HG02678 (cell line): ENCODE results near the gene CAMTA1.

Experiments used
- ATAC-seq: cut with Tn5 transposase; IDR thresholded peaks from one replicate; pipeline ENCODE4 v1.9.1; 2021; ENCODE audit warnings: mild to moderate bottlenecking, moderate library complexity; ENCODE audit not compliant: unreplicated experiment

Gene CAMTA1

DNA sequence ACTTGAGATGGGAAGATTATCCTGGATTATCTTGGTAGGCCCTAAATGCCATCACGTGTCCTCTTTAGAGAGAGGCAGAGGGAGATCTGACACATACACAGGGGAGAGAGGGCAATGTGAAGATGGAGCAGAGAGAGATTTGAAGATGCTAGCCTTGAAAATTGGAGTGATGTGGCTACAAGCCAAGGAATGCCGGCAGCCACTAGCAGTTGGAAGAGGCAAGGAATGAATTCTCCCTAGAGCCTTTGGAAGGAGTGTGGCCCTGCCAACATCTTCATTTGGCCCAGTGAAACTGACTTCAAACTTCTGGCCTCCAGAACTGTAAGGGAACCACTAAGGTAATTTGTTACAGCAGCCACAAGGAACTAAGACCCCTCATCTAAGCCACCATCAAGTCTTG, 8.9 kb upstream of the CAMTA1 start:
- no peak for ATAC-seq

DNA sequence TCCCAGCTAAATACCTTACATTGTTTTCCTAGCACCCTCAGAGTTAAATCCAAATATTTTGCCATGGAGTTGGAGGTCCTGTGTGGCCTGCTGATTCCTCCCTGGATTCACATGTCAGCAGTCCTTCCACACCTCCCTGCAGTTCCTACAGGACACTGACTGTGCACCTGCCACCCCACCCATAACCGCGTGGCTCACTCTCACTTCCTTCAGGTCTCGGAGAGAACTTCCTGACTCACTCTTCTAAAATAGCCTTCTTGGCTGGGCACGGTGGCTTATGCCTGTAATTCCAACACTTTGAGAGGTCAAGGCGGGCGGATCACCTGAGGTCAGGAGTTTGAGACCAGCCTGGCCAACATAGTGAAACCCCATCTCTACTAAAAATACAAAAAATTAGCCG, 8.4 kb upstream of the CAMTA1 start:
- no peak for ATAC-seq

DNA sequence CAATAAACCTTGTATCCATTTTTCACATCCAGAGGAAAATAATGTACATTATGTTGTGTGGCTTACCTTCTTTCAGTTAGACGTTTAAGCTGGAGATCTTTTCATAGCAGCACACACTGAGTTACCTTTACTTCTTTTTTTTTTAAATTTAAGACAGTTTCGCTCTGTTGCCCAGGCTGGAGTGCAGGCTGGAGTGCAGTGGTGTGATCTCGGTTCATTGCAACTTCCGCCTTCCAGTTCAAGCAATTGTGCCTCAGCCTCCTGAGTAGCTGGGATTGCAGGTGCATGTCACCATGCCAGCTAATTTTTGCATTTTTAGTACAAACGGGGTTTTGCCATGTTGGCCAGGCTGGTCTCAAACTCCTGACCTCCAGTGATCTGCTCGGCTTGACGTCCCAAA, 7.4 kb upstream of the CAMTA1 start:
- ATAC-seq = no peak

DNA sequence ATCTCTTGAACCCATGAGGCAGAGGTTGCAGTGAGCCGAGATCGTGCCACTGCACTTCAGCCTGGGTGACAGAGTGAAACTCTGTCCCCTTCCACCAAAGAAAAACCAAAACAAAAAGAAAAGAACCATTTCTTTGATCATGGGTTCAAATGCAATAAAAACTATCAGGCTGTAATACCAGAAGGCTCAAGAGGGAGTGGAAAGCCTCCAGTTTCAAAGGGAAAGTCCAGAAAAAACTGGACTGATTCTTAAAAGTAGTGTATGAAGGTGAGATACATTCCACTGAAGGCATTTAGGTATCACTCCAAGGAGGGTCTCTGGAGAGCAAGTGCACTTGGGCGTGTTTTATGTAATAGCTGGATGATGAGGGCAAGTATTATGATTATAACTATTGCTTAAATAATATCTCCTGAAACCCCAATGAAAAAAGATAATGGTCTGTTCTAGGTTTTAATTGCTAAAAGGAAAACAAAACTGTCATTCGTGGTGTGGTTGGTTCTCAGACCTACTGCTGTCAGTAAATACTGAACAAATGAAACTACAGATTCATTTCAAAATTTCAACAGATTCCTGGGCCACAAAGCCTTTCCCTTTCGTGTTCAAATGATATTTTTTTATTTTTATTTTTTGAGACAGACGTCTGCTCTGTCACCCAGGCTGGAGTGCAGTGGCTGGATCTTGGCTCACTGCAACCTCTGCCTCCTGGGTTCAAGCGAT, 6.0 kb upstream of the CAMTA1 start:
- ATAC-seq = no peak

DNA sequence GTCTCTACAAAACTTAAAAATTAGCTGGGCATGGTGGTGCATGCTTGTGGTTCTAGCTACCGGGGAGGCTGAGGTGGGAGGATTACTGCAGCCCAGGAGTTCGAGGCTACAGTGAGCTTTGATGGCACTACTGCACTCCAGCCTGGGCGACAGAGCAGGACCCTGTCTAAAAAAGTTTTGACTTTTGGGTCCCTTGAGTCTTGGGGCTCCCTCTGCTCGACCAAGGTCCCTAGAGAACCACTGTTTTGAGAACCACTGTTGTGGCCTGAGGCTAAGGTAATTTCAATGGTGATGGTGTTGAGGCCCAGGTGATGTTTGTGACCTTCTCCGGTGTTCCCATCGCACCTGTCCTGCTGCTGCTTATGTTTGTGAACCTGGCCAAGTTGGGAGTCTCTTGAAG, 3.1 kb upstream of the CAMTA1 start:
- no peak for ATAC-seq

DNA sequence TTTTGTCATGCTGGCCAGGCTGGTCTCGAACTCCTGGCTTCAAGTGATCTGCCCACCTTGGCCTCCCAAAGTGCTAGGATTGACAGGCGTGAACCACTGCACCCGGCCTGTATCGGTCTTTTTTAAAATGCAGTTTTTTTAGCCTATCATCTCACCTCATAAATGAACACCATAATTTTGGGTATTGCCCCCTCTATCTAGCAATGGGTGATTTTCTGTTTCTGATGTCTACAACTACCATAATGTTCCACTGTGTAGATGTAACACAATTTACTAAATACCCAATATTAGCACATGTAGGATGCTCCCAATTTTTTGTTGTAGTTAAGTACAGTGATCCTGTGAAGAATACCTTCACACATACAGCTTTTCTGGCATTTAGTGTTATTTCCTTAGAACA, 2.0 kb upstream of the CAMTA1 start:
- no peak for ATAC-seq

DNA sequence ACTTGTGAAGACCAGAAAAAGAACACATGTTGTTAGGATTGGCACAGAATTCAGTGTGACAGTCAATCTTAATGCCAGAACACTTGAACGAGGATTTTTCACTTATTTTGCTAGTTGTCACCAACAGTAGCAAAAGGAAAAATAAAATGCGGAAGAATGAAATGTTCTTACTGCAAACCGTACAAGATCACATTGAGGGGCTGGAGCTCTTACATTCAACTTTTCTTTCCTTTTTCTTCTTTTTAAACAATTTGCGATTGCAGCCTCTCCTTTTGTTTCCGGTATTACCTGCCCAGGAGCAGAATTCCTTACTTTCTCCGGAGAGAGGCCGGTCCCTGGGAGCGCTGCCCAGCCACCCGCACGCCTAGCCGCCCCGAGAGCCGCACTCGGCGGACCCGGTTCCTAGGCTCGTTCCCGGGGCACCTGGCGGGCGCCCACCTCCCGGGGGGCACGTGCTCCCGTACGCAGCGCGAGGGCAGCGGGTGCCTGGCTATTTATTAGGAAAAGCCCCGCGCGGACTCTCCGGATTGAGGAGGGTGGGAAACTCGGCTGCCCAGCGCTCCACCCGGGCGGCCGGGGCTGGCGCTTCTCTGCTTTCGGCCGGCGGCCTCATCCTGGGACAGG, 1.2 kb upstream of the CAMTA1 start:
- peak; percentile 0 for ATAC-seq

DNA sequence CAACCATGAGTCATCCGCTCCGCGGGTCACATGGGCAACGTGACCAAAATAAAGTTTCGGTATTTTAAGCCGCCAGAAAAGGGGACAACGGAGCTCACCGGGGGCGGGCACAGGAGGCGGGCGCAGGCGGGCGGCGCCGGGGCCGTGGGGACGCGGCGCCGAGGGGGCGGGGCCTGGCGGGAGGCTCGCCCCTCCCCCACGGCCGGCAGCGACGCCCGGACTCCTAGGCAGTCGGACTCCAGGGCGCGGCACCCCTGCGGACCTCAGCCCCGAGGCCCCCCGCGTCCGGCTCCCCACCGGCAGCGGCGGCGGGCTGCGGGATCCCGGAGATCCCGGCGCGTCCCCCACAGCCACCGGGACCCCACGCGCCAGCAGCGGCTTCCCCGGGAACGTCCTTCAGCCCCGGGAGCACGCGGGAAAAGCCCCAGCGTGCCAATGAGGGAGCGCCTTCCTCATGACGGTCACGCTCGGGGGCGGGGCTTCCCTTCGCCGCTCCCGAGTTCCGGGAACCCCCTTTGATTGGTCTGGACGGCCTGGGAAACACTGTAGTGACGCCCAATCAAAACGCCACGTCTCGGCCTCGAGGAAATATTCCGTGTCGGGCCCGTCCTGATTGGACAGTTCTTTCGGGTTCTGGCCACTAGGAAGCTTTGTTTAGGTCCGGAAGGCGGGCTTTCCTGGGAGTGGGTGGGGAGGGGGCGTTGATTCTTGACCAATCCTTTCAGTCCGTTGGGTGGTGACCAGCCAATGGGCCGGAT, 515 bp upstream of the CAMTA1 start:
- peak; percentile 73 for ATAC-seq

DNA sequence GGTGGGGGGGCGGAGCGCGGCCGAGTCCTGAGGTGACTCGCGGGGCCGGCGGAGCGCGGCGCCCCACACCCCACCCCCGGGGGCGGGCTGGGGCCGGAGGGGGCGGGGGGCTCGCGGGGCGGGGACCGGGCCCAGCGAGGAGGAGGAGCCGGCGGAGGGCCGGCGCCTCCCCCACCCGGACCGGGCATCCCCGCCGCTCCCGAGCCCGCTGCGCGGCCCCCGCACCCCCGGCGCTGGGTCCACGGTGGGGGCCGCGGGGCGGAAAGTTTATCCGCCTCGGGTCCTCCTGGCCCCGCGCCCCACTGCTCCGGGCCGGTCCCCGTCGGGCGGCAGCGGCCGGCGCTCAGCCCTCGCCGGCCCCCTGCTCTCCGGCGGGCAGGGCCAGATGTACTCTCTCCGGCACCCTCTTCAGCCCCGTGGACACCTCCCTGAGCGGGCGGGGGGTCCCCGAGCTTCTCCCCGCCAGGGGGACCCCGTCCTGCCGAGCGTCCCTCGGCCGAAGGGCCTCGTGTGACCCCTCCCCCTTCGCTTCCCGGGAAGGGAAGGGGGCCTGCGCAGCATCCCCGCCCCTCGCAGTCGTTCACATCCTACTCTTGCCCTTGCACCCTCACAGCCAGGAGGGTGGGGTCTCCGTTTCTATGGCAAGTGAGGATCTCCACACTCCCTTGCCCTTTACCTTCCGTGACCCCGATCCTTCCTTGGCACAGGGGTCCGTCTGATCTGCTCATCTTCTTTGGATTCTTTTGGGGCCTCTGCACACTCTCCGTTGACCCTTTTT, 663 bp downstream of the CAMTA1 start:
- no peak for ATAC-seq

DNA sequence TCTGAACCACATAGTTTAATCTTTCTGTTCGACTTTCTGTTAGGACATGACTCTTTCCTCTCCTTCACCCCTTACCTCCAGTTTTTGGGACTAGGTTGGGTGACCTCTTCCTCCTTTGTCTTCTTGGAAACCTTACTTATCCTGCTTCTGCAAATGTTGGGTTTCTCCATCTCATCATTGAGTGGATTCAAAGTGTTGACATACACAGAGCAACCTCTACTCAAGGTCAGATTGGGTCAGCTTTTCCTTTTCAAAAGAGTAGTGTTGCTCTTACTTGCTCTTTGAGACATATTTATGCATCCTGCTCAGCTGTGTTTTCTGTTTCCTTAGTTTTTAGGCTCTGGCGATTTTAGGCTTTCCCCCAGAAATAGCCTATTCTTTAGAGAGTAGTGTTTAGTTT, 3.7 kb downstream of the CAMTA1 start:
- no peak for ATAC-seq

DNA sequence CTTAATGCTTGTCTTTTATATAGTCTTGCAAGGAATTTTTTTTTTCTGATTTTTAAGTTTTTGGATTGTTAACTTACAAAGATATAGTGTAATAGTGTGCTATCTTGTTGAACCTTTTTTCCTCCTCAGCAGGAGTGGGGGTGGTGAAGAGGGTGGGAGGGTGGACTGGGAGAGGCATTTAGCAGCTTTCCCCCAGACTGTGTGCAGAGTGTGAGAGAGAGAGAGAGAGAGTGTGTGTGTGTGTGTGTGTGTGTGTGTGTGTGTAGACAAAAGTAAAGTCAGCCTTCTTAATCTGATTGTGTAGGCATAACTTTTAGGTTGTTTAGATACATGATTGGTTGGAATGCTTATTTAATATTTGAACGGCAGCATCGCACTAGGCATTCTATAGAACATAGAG, 4.9 kb downstream of the CAMTA1 start:
- ATAC-seq = no peak

DNA sequence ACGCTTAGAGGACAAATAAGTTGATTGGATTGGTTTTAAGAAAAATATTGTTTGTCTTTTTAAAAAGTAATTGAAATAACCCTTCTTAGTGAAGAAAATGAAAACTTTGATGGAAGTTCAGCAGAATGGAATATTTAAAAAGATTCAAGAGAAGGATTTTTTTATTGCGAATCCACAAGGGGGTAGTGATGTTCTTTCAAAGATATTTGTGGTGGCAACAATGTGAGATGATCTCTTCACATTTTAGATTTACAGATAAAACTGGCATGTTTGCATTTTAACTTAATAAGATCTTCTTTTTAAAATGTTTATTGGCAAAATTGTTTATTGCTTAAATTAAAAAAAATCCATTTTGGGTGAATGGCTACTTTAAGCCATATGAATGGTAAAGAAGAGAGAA, 8.9 kb downstream of the CAMTA1 start:
- ATAC-seq = no peak

DNA sequence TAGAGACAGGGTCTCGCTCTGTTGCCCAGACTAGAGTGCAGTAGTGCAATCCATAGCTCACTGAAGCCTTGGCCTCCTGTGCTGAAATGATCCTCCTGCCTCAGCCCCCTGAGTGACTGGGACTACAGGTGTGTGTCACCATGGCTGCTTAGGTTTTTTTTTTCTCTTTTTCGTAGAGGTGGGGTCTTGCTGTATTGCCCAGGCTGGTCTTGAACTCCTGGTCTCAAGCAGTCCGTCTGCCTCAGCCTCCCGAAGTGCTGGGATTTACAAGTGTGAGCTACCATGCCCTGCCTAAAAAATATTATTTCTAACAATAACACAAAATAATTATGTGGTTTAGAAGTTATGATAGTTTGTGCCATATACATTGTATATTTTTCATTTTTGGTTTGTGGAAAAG, 9.9 kb downstream of the CAMTA1 start:
- ATAC-seq = no peak

DNA sequence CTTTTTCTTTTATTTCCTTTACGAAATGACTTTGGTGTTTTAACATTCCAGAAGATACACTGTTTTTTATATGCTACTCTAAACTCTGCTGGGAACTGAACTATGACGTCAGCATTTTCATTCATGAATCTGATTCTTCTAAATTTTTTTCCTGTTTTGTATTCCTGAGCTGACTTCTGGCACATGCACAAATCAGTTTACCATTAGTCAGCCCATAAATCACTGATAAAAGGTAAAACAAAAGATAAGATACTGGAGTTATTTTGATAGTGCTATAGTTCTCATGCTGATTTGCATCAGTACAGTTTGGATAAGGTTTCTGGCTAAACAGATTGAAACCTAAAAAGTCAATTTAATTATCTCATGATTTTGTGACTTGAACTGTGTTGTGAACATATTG, 10.4 kb downstream of the CAMTA1 start:
- no peak for ATAC-seq

DNA sequence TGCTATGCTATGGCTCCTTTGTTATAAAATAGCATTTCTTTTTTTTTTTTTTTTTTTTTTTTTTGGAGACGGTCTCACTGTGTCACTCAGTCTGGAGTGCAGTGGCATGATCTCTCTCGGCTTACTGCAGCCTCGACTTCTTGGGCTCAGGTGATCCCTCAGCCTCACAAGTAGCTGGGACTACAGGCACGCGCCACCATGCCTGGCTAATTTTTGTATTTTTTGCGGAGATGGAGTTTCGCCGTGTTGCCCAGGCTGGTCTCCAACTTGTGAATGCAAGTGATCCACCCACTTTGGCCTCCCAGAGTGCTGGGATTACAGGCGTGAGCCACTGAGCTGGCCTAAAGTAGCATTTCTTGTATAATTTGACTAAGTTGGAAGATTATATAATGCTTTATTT, 10.8 kb downstream of the CAMTA1 start:
- ATAC-seq = no peak

DNA sequence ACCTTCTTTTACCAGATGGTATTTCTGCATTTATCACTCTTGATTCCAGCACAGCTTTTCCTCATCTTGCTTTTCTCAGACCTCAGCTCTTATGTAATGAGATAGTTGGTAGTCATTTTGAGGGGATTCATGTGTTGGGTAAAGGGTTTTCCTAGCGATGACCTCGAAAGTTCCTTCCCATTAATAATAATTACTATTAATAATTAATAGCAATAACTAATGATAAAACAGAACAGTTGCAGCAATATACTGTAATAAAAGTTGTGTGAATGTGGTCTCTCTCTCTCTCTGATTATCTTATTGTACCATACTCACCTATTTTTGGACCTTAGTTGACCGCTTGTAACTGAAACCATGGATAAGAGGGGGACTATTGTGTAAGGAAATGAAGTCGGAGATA, 14.2 kb downstream of the CAMTA1 start:
- no peak for ATAC-seq

DNA sequence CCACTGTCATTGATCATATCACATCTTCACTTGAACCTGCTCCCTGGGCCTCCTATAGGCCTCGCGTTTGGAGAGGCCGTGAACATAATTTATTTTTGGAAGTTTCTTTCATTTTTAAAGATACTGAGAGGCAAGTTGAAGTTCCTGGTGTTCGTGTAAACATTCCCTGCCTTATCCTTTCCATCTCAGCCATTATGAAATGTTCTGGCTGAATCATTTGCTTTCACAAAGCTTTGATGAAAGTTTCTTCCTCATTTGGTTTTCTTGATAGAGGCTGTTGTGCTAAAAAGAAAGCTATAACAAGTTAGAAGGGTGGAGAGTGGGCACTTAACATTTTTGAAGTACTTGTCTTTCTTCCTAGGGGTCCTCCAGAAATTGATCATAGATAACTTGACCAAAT, 15.5 kb downstream of the CAMTA1 start:
- no peak for ATAC-seq

DNA sequence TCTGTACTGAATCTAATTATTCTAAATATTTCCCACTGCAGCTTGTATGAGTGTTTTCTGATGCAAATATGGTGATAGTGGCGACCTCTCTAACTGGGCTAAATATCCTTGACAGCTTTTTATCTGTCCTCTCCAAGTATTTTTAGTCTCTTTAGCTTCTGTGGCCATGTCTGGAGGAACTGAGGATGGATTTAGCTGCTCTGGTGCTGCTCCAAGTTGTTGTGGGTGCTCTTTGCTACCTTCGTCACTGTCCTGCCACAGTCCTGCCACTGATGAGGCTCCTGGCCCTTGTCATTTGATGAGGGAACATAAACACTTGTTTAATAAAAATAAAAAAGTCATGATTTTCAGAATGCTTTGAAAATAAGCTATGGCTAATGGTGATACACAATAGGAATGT, 15.9 kb downstream of the CAMTA1 start:
- no peak for ATAC-seq

DNA sequence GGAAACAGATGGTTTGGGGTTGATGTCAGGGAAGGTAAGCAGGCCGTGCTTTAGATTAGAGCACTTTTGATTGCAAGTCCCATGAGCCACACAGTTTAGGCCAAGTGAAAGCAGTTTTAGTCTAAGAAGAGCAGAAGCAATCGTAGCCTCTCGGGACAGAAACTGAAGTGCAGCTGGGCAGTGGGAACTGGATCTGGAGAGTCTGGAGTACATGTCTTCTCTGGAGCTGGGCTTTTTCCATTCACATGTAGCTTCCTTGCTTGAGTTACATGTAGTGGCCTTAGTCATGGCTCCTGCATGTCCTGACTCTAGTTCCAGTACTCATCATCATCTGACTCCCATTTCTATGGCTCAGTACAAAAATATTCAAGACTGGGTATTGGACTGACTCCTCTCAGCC, 16.7 kb downstream of the CAMTA1 start:
- ATAC-seq = no peak

DNA sequence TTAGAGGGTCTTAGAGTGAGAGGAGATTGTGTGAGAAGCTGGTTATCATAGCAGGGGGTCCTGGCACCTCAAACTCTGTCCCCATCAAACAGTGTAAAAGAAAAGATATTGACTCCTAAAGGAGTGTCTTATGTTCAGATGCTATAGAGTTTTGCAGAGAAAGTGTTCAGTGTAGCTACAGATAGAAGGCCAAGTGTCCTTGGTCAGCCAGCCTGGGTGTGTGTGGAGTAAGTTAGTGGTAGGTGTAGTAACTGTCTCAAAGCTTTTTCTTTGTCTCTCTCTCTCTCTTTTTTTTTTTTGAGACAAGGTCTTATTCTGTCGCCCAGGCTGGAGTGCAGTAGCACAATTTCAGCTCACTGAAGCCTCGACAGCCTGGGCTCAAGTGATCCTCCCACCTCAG, 17.2 kb downstream of the CAMTA1 start:
- no peak for ATAC-seq

DNA sequence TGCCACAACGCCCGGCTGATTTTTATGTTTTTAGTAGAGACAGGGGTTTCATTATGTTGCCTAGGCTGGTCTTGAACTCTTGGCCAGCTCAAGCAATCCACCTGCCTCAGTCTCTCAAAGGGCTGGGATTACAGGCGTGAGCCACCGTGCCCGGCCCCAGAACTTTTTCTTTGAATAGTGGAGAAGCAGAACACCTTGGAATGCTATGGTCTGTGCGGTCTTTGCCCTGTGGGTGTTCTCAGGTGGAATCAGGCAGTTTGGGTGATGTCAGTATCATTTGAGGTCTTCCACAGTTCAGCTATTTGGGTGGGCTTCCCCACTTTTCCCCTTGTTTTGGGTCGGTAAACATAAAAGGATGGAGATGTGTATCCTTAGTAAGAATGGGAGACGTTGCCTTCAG, 17.6 kb downstream of the CAMTA1 start:
- no peak for ATAC-seq

DNA sequence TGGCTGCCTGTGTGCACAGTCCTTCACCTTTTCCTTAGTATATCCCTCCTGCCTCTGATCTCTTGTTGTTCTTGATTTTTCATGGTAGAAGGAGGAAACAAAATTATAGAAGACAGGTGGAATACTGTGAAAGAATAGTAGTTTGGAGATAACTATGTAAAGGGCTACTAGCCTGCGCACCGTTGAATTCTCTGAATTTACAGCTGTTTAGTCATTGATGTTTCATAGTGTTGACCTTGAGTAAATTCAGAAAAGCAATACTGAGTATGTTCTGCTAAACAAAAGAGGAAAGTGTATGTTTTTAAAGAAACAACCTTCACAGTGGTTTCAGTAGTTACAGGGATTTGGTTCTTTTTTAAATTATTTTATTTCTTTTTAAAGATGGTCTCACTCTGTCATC, 18.1 kb downstream of the CAMTA1 start:
- ATAC-seq = no peak
